ENCODE measurements around the gene RIMS1.

Gene RIMS1

DNA sequence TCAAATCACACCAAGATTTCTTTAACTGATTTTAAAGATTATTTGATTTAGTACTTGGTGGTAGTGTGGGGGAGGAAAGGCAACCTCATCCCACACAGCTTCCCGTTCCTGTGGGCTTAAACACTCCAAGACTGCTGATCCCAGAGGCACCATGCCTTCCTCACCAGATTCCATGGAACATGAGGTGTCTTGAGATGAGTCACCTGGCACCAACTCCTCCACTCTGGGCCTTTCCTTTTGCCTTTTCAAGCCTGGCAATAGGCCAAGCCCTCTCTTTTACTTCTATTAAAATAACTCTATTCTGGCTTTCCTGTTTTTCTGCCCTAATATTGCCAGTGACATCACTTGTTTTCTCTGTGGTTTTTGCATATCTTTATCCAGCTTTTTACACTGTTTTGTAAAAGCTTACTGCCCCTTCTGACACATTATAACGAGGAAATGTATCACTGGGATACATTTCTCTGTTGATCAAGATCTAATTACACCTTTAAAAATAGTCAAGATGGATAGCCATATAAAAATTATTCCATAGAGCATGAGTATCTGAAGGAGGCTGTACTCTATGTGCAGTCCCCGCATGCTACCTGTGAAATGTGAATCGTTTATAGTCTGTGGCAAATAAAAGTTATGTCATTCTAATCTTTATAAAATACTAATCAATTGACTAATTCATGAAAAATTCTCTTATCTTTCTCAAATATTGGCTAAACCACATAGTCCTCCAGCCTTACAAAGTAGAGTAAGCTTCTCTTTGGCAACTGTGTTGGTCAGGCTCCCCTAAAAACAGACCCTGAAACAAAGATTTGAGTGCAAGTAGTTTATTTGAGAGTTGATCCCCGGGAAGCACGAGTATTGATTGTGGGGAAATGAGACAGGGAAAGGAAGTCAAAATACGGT is 477.7 kb downstream of the RIMS1 start:
- DNase-seq: no peak

DNA sequence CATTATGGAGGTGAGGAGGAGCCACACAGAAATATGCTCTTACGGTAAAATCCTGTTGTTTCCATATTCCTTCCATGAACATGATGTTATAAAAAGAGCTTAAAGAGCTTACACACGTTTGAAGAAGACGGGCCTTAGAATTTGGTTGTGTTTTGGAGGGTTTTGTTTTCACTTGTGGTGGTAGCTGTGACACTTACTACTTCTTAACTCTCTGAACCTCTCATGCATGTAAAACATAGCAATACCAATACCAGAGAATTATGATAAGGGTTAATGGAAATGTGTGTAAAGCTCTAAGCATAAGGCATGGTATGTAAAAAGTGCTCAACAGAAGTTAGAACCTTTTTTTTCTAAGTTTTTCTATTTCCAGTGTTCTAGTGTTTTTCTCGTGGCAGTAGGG is 479.4 kb downstream of the RIMS1 start:
- DNase-seq: no peak

DNA sequence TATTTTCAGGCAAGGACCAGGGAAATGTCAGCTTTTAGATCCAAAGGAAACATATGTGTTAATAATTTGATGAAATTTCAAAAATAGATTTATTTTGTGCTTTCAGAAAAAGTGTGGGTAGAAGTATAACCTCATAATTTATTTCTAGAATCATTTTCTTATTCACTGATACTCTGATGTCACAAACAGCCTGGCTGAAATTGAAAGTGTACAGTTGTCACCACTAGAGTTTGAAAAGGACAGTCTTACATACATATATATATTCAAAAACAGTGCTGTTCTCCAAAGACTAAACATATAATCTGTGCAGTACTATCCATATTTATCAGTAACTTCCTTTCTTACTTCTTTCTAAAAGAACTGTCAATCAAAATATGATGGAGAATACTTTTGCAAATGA is 481.1 kb downstream of the RIMS1 start:
- no peak for DNase-seq

DNA sequence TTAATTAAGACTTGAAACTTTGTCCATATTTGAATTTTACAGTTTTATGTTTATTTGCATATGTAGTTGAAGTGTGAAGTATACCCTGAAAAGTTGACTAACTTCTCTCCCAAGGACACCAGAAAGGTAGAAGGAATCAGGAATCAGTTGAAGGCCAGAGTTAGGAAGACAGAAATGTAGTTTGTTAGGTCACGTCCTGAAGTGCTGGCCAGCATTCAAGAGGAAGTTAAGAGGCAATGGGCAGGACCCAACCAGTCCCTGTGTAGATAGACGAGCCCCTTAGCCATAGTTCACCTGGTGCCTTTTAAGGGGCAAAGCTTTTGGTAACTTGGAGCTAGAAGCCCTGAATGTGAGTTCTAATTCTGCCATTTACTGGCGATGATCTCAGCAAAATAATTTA is 485.1 kb downstream of the RIMS1 start:
- no peak for DNase-seq

DNA sequence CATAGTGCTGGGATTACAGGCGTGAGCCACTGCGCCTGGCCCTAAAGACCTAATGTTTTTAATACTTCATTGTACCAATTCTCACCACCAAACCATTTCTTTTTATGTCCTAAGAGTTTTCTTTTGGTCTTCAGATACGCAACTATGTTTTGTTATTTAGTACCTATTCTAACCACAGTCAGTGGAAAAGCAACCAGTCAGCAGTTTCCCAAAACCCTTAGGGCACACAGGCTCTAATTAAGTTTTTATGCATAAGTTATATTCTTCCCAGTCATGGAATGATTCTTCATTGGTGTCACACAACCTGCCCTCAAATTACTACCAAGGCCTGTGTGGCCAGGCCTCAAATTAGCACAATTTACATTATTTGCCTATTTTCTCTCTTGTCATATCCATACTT is 487.8 kb downstream of the RIMS1 start:
- DNase-seq: no peak

DNA sequence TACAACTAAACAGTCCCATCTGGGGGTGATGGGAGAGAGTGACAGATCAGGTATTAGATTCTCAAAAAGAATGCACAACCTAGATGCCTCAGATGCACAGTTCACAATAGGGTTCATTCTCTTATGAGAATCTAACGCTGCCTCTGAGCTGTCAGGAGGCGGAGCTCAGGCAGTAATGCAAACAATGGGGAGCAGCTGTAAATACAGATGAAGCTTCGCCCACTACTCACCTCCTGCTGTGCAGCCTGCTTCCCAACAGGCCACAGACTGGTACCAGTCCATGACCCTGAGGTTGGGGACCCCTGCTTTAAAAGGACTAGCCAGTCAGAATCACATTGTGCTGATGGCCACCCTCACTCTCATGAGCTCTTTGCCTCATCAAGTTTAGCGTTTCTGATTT is 488.5 kb downstream of the RIMS1 start:
- DNase-seq: no peak

DNA sequence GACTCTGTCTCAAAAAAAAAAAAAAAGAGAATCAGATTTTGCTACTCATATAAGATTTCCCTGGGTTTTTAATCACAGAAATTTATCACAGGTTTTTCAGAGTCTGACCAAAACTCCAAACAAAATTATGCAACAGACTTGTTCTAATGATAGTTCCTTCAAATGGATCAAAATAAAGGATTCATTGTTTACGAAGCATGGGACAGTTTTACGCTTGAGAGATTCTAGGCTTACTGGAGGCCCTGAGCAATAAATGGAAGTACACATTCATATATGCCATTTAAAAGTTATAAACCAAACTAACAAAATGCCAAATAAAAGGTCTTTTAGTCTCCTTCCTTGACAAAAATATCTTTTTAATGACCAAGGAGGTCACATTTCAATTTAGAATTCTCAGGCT is 490.4 kb downstream of the RIMS1 start:
- DNase-seq: no peak

DNA sequence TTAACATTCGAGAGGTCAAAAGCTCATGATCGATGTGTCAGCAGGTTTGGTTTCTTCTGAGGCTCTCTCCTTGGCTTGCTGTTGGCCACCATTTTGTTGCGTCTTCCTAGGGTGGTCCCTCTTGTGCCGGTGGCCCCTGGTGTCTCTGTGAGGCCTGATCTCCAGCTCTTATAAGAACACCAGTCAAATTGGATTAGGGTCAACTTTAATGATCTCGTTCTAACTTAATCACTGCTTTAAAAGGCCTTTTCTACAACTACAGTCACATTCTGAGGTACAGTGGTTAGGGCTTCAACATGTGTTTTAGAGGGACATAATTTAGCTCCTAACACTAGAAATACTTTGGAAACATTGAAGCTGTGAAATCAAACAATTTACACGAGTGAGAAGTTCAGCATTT is 494.7 kb downstream of the RIMS1 start:
- no peak for DNase-seq

DNA sequence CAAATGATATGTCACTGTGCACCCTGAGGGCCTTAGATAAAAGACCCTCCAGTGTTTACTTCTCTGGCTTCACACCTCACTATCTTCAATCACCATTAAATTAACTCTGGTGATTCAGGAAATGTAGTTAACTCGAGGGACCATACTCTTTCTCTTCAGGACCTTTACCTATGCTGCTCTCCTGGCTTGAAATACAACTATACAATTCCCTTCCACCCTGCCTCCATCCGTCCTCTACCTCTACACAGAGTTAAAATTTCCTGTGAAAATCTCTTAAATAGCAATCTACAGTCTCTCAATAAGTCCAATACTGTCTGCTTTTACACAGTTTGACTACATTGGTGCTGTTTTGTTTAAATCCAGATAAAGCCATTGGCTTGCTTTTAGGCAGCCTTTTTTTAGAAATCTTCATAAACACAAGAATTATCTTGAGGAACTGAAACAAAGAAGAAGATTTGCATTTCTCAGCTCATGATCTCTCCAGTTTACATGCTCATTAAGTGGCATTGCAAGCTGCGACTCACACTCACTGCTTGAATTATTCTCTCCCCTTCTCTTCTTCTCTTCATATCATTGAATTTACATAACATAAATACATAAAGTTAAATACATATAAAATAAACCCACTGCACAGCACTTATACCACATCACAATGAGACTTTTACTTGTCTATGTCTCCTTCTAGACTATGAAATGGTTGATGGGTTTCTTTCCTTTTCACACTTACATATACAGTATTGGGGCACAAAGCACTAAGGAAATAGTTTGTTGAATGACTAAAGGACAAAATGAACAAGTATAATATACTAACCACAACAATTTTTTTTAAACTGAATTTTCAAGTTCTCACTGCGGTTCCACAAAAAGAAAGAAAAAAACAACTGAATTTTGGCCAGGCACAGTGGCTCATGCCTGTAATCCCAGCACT is 496.5 kb downstream of the RIMS1 start:
- no peak for DNase-seq

DNA sequence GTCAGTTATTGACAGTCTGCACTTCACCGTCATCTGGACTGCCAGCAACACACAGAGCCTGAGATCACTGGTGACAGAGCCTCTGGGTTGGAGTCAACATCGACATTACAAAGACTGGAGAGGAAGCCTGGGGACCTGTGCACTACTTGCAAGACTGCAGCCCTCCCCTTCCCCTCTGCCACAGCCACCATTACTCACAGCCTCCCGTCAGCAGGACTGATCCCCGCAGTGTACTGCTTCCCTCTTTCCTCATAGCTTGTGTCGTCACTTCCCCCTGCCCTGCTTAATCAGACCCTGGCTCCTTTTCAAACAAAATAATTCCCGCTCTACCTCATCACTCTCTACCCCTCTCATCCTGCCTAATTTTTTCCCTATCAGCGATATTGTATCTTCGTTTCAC is 500.0 kb downstream of the RIMS1 start:
- peak in 1 of 2 donors; percentile 2 for DNase-seq

DNA sequence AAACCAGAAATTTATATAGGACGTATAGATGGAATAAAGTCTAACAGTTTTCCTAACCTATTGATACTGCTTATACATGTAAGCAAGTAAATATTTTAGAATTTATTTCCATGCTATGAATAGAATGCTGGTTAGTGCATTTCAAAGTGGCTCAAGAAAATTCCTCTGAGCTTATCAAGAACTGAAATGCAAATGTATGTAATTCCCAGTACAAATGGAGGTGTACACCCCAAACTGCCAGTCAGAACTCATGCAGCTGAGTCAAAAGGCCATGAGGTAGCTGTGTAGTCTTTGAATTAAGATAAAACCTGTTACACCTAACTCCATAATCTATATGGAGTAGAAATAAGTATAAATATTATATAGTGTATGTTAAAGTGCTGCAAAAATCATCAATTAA is 503.3 kb downstream of the RIMS1 start:
- DNase-seq: no peak

DNA sequence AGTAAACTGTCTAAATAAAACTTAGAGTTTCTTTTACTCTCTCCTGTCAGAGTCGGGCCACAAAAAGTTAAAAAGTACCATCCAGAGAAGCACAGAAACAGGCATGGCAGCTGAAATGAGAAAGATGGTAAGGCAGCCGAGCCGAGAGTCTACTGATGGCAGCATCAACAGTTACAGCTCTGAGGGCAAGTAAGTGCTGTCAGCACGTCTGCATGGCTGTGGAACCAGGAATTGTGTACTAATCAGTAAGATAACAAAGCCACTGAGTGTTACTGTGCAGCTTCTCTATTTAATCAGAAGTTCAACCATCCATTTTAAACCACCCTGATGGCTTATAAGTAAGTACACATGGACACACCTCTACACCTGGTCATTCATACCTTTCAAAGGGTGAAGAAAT is 504.2 kb downstream of the RIMS1 start:
- no peak for DNase-seq

DNA sequence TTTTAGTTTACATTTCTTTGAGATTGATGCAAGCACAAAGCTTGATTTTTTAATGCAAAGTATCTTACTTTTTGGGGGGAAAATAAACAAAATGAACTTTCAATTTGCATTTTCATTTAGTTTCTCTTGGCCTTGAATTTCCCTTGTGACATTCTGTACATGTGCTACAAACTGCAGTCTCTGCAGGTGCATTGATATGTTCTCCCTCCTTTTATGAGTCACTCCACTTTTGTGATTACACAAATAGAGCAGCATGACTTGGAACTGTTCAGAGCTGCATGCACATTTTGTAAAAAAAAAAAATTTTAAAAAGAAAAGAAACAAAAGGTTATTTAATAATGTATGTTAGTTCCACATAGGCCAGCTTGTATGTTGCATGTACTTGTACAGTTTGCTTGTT is 515.5 kb downstream of the RIMS1 start:
- no peak for DNase-seq

DNA sequence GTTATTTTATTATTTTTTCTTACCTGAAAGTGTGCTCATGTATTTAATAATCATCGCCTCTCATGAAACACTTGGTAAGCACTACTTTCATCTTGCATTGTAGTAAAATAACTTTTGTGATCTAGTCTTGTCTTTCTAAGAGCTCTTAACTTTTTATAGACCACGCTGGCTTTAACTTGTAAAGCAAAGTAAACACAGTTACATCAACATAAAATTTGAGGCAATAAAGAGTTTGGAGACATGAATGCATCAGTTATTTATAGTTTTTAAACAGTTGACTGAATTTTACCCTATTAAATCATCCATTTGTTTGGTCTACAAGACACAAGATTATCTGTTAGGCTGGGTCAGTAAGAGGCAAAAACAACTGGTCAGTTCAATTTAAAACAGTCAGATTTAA is 517.1 kb downstream of the RIMS1 start:
- DNase-seq: no peak

DNA sequence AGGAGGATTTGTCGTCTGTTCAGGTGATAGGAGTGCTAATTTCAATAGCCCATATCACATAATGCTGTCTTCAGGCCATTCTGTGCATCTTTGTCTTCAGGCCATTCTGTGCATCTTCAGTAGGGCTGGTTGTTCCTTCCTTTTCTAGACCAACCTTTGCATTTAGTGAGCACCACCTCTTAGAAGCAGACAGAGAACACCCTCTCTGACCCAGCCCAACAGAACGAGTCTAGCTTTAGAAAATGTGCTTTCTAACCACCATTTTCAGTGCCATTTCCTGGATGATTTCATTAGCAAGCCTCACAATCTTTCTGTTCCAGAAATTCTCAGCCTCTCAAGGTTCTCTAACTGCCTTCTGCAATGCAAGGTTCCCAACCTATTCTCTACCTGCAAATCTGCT is 520.2 kb downstream of the RIMS1 start:
- no peak for DNase-seq

DNA sequence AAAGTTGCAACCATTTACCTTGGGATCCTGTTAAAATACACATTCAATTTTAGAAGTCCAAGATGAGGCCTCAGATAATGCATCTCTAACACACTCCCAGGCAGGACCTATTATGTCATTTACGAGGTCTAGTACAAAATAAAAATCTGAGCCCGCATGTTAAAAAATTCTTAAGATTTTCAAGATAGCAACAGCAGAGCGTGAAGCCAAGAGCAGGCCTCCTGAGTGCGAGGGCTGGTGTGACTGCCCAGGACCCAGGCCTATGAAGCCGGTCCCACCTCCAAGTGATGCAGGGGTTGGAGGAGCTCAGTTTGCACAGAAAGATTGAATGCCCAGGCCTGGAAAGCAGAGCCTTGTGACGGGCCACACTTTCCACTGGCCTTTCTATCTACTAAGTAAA is 524.4 kb downstream of the RIMS1 start:
- DNase-seq: no peak

DNA sequence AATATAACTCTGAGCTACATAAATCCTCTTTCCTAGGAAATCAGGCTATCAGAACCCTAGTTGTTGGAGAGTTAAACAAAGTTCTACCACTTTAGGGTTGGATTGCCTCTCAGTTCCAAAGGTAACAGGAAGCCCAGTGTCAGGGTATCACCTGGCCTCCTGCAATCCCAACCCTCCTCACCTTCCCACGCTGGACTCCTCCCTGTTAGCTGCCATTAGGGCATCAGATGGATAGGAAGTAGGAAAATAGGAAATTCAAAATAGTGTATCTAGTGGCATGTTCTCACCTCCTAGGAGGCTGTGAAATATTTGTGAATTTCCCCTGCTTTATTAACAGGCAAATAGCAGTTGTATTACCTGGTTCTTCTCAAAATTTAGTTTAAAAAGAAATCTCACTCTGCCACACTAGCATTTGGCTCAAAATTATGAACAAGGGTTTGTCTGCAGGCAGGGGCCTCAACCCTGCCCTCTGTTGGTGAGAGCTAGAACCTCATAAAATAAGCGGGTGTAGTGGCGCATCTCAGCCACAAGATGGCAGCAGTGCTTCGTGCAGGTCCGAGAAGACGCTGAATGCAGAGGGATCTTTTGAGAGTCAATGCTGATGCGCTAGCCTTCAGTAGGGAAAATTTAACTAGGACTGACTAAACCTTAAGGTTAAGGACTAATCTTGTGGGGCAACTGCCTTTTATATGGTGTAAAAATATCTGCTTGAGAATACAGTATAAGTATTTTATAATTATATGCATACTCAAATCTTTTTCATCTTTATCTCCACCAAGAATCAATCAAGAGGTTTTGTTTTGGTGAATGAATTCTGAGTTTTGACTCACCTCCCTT is 525.7 kb downstream of the RIMS1 start:
- peak; percentile 49 to 94 for DNase-seq

DNA sequence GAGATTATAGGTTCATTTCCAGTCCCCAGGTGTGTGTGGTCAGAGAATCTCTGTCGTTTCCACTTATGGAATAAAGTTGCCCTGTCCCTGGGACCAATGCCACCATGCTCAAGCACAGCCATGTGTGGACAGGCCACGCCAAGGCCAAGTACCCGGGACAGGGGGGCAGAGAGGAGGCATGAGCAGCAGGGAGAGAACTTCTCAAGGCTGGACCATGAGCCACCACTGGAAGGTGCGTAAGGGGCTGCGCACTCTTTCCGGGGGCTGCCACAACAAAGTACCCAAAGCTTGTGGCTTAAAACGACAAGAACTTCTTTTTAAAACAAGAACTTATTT is 526.3 kb downstream of the RIMS1 start:
- no peak for DNase-seq

DNA sequence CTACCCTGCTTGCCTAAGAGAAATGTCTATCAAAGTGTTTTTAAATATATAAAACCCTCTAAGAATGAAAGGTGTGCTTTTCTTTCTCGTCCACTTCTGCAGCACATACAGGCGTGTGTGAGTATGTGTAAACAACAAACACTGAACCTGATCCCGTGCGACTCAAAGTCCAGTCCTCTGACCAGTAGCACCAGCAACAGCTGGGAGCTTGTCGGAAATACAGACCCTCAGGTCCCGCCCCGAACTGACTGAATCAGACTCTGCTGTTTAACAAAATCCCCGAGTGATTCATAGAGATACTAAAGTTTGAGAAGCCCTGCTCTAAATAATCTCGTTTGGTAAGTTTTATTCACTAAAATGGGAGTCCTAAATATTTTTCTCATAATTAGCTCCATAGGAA is 527.5 kb downstream of the RIMS1 start:
- DNase-seq: no peak

DNA sequence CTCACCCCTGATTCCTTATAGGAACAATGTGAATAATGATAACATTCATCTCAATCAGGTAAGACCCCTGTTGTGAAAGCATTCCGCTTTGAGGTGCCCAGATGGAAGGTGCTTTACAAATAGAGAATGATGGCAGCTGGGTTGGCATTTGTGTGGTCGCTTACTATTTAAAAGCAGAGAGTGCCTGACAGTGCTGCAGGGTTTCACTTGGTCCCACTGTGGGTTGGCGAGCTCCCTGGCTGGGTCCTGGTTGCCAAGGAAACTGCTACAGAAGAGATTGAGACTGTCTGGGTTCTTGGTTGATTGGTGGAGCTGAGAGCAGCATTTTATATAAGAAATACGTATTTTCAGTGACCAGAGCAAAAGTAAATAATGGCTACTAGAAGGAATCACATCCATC is 528.3 kb downstream of the RIMS1 start:
- no peak for DNase-seq

DNA sequence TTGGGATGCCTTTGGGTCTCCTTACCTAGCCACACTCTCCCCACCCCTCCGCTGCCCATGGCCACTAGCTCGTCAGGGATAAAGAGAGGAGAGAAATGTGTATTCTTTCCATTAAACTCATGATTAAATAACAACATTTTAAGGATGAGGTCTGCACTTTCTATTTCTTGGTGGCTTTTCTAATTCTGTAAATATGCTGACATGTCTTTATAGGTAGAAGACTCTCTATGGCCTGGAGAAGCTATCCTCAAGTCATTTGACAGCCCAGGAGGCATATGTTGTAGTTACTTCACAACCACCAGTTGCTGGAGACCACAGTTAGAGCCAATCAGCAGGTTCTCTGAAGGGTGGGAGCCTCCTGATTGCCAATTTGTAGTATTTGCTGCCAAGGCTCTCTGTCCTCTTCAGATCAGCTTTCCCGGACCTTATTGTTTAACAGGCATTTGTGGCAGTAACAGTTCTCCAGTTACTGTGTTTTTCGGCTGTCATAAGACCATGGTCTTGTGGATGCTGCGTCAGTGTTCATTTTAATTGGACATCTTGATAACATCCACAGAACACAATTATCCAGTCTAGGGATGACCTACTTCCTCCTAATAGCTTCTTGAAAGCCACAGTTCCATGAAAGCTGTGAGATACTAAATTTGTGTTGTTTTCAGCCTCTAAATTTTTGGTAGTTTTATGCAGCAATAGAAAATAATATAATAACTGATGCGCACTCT is 530.6 kb downstream of the RIMS1 start:
- DNase-seq: no peak

DNA sequence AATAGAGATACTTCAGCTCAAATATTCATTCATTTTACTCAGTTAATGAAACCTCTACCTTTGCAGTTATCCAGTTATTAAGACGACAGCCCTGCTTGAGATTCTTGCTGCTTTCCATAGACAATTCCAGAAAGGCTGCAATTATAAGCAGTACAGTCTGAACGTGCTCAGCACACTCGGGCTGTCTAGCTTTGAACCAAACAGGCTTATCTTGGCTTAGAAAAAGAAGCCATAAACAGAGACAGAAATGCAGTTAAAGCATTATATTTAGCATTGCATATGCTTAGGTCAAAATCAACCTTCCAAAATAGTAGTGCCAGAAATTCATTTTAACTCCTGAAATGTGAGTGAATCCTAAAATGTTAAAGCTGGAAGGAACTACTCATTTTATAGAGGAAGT is 531.4 kb downstream of the RIMS1 start:
- no peak for DNase-seq

DNA sequence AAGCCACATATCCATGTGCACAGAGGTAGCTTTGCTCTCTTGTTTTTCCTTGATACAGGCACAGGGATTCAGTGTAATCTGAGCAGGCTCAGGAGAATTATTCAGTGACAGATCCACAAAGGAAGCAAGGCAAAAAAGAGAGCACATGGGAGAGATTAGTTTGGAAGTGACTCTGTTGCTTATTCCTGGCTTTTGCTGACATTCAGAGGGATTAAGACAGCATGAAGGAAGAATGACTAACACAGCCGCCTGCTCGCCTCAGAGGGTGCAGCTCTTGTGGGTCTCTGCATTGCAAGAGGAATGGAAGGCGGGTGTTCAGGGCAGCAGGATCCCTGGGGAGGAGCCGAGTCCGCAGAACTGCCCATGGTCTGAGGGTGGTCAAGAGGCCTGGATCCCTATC is 532.1 kb downstream of the RIMS1 start:
- DNase-seq: no peak
